Measurements from ENCODE around the gene NPPC. TPM values are rescaled to one million over a fixed set of nuclear protein-coding genes. Genes with fewer than 3 reads are reported as not detected.
"Not testable (repeated sequence)": the region's sequence is repeated elsewhere in the genome, so short reads cannot be mapped to it uniquely, and the experiment has no call there.

Gene NPPC
- total and polyA plus RNA-seq, 4 experiments from 2014 or later = not detected

DNA sequence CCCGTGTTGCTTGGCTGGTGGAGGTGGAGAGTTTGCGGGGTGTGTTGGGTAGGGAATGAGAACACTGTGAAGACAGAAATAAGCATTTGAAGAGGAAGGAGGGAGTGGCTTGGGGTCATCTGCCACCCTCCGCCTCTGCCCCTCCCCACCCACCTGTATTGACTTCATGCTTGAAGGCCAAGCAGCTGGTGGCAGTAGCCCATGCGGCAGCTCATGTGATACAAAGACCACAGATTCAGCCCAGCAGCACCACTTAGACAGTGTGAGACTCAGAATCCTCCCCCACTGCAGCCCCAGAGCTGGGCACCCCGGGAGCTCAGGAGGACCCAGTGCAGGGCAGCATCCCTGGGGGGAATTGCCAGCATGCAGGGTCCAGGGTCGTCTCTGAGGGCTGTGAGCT is 15.4 kb downstream of the NPPC start:
- no peak for DNase-seq
- H3K27ac ChIP-seq (ENCODE audit: low read depth, low read length) = no peak overlapping the region

DNA sequence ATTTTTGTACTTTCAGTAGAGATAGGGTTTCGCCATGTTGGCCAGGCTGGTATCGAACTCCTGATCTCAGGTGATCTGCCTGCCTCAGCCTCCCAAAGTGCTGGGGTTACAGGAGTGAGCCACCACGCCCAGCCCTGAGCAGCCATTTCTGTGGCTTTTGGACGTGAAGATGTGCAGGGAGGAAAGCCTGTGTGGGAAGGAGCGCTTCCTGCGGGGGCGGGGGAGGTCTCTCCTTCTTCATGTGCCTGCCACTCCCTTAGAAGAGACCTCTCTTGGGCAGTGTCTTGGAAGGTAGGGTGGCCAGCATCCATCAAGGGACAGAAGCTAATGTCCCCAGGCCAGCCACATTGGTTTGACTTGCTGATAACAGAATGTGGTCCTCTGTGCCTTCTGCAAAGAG is 16.0 kb downstream of the NPPC start:
- H3K36me3 ChIP-seq (ENCODE audit: insufficient read depth, low read length); H3K27ac ChIP-seq (ENCODE audit: low read depth, low read length); H3K4me1 ChIP-seq (ENCODE audit: insufficient read depth, low read length); H3K27me3 Mint-ChIP-seq; DNase-seq; H3K4me3 ChIP-seq (ENCODE audit: low read length in 2 of 2); intact Hi-C loops (cut with micrococcal nuclease); H3K9me3 Mint-ChIP-seq; H3K36me3 Mint-ChIP-seq; H3K4me3 Mint-ChIP-seq; H3K27me3 ChIP-seq (ENCODE audit: insufficient read depth, low read length); POLR2A ChIA-PET (ENCODE audit: partially characterized antibody); H3K9me3 ChIP-seq (ENCODE audit: control insufficient read depth in 1 of 2, low read length in 2 of 2): not testable (repeated sequence)
- Mint-ChIP-seq H3K27ac (peak overlapping the region in 3 of 7 donors; percentile 25 to 57 (median 55)), H3K4me1 (peaks cover 5 to 16% (median 6%) of the 10 kb centered on the region in 4 donors)
- CTCF ChIA-PET (ENCODE audit: partially characterized antibody) = interaction anchor here (1.5 kb wide), 1 partner anchor 418 kb away, joined by 3 read pairs; no protein-coding TSS in a partner anchor

More for the DNA sequence above, 15.4 kb downstream of the NPPC start:
- peaks cover 5 to 16% (median 6%) of the 10 kb centered on the region in 4 donors for H3K4me1 Mint-ChIP-seq
- intact Hi-C loops (cut with micrococcal nuclease) = no loop called here
- Histone ChIP-seq H3K36me3 (ENCODE audit: insufficient read depth, low read length) (no peaks in the 10 kb centered on the region), H3K9me3 (ENCODE audit: control insufficient read depth in 1 of 2, low read length in 2 of 2) (no peaks in the 10 kb centered on the region), H3K4me3 (ENCODE audit: low read length in 2 of 2) (no peak overlapping the region), H3K27me3 (ENCODE audit: insufficient read depth, low read length) (no peaks in the 10 kb centered on the region), H3K4me1 (ENCODE audit: insufficient read depth, low read length) (no peaks in the 10 kb centered on the region)
- POLR2A ChIA-PET (ENCODE audit: partially characterized antibody) = no interaction called here
- no peaks in the 10 kb centered on the region for H3K36me3 Mint-ChIP-seq
- H3K27me3 Mint-ChIP-seq = peaks cover 0 to 4% of the 10 kb centered on the region in 2 donors
- CTCF ChIA-PET (ENCODE audit: partially characterized antibody) = interaction anchor here (1.0 to 1.5 kb wide), 2 partner anchors 418 to 529 kb away, joined by 3 read pairs; no protein-coding TSS in a partner anchor
- H3K27ac Mint-ChIP-seq = no peak overlapping the region
- no peak overlapping the region for H3K4me3 Mint-ChIP-seq
- no peaks in the 10 kb centered on the region for H3K9me3 Mint-ChIP-seq

DNA sequence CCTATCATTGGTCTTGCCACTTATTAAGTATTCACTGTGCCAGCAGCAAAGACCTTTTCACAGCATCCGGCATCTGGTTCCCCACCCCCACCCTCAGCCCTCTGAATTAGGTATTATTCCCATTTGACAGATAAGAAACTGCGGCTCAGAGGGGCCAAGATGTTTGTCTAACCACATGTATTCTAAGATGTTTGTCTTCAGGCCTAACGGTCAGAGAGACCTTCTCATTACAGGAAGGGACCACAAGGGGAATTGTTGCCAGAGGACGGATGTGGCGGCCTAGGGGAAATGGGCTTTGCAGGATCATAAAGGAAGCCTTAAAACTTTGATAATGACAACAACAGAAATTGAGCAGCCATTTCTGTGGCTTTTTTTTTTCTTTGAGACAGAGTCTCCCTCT is 16.6 kb downstream of the NPPC start:
- Histone ChIP-seq H3K4me1 (ENCODE audit: insufficient read depth, low read length) (no peaks in the 10 kb centered on the region), H3K4me3 (ENCODE audit: low read length in 2 of 2) (no peak overlapping the region), H3K27me3 (ENCODE audit: insufficient read depth, low read length) (no peaks in the 10 kb centered on the region), H3K36me3 (ENCODE audit: insufficient read depth, low read length) (no peaks in the 10 kb centered on the region), H3K9me3 (ENCODE audit: control insufficient read depth in 1 of 2, low read length in 2 of 2) (no peaks in the 10 kb centered on the region), H3K27ac (ENCODE audit: low read depth, low read length) (no peak overlapping the region)
- Mint-ChIP-seq H3K9me3 (no peaks in the 10 kb centered on the region), H3K4me3 (no peak overlapping the region), H3K36me3 (no peaks in the 10 kb centered on the region), H3K27me3 (peaks cover 0 to 2% of the 10 kb centered on the region in 2 donors), H3K4me1 (peaks cover 5 to 16% (median 6%) of the 10 kb centered on the region in 4 donors), H3K27ac (peak overlapping the region in 1 of 7 donors; percentile 55)
- ChIA-PET POLR2A (ENCODE audit: partially characterized antibody) (no interaction called here), CTCF (ENCODE audit: partially characterized antibody) (interaction anchor here (0.7 to 4.0 kb wide), 2 partner anchors 9 to 531 kb away, joined by 3 to 33 read pairs; no protein-coding TSS in a partner anchor)
- no peak for DNase-seq
- intact Hi-C loops (cut with micrococcal nuclease) = no loop called here

DNA sequence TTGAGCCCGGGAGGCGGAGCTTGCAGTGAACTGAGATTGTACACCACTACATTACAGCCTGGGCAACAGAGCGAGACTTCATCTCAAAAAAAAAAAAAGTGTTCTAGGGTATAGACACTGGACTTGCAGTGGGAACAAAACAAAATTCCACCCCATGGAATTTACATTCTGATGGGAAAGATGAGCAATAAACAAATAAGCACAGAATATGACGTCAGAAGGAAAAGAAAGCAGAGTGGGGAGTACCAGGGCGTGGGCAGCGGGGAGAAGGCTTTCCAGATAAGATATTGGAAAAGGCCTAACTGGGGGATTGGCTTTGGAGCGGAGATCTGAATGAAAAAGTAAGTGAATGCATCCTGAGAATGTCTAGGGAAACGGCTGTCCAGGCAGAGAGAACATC is 17.6 kb downstream of the NPPC start:
- DNase-seq = no peak
- H3K4me1 Mint-ChIP-seq = peaks cover 5 to 16% (median 6%) of the 10 kb centered on the region in 4 donors
- intact Hi-C loops (cut with micrococcal nuclease) = no loop called here

DNA sequence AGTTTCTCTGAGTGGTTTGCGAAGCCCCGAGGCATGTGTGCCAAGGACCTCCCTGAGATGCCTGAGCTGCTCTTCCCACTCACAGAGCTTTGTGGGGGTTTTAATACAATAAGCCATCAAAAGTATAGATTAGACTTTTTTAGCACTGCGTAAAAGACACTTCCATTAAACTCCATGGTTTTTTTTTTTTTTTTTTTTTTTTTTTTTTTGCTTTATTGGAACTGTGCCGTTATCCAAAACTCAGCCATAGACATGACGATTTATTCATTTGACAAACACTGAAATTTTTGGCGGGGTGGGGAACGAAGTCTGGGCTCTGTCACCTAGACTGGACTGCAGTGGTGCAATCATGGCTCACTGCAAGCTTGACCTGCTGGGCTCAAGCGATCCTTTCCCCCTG is 18.4 kb downstream of the NPPC start:
- H3K4me1 ChIP-seq (ENCODE audit: insufficient read depth, low read length) = no peaks in the 10 kb centered on the region
- H3K36me3 ChIP-seq (ENCODE audit: insufficient read depth, low read length) = no peaks in the 10 kb centered on the region
- no peaks in the 10 kb centered on the region for H3K36me3 Mint-ChIP-seq
- H3K4me3 Mint-ChIP-seq = no peak overlapping the region
- CTCF ChIA-PET (ENCODE audit: partially characterized antibody) = interaction anchor here (0.7 to 4.0 kb wide), 12 partner anchors 9 to 1754 kb away, joined by 3 to 33 read pairs (median 4); no protein-coding TSS in a partner anchor
- H3K9me3 ChIP-seq (ENCODE audit: control insufficient read depth in 1 of 2, low read length in 2 of 2) = no peaks in the 10 kb centered on the region
- H3K9me3 Mint-ChIP-seq = no peaks in the 10 kb centered on the region
- no peaks in the 10 kb centered on the region for H3K27me3 ChIP-seq (ENCODE audit: insufficient read depth, low read length)
- no peak overlapping the region for H3K4me3 ChIP-seq (ENCODE audit: low read length in 2 of 2)
- no peak overlapping the region for H3K27ac Mint-ChIP-seq
- peaks cover 5 to 16% (median 6%) of the 10 kb centered on the region in 4 donors for H3K4me1 Mint-ChIP-seq
- POLR2A ChIA-PET (ENCODE audit: partially characterized antibody) = no interaction called here
- intact Hi-C loops (cut with micrococcal nuclease) = no loop called here
- DNase-seq = no peak
- no peak overlapping the region for H3K27ac ChIP-seq (ENCODE audit: low read depth, low read length)
- H3K27me3 Mint-ChIP-seq = peaks cover 0 to 2% of the 10 kb centered on the region in 2 donors

More for the DNA sequence above, 17.6 kb downstream of the NPPC start:
- Mint-ChIP-seq H3K27ac (no peak overlapping the region), H3K27me3 (peaks cover 0 to 2% of the 10 kb centered on the region in 2 donors), H3K9me3 (no peaks in the 10 kb centered on the region), H3K4me3 (no peak overlapping the region), H3K36me3 (no peaks in the 10 kb centered on the region)
- POLR2A ChIA-PET (ENCODE audit: partially characterized antibody) = no interaction called here
- Histone ChIP-seq H3K9me3 (ENCODE audit: control insufficient read depth in 1 of 2, low read length in 2 of 2) (no peaks in the 10 kb centered on the region), H3K4me1 (ENCODE audit: insufficient read depth, low read length) (no peaks in the 10 kb centered on the region), H3K36me3 (ENCODE audit: insufficient read depth, low read length) (no peaks in the 10 kb centered on the region), H3K4me3 (ENCODE audit: low read length in 2 of 2) (no peak overlapping the region), H3K27me3 (ENCODE audit: insufficient read depth, low read length) (no peaks in the 10 kb centered on the region), H3K27ac (ENCODE audit: low read depth, low read length) (no peak overlapping the region)
- CTCF ChIA-PET (ENCODE audit: partially characterized antibody) = interaction anchor here (0.7 to 4.0 kb wide), 4 partner anchors 10 to 1755 kb away, joined by 3 to 33 read pairs (median 4); no protein-coding TSS in a partner anchor

DNA sequence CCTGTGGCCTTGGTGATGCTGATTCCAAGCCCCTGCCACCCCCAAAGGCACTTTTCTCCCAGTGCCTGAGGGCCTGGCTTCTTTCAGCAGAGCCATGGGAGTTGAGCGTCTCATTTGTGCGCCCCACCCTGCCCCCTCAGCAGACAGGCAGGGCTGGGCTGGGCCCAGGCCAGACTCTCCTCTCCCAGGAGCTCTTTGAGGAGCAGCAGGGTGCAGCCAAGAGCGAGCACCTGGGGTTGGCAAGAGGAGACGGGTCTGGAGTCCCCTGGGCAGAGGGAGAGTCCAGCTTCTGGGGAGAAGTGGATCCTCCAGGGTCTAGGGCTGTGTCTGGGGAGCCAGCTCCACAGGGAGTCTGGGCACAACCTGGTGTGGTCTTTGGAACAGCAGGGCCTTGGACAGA is 21.2 kb downstream of the NPPC start:
- intact Hi-C loops (cut with micrococcal nuclease) = no loop called here
- Mint-ChIP-seq H3K4me3 (no peak overlapping the region), H3K9me3 (no peaks in the 10 kb centered on the region), H3K27me3 (peaks cover 2 to 3% of the 10 kb centered on the region in 2 donors), H3K27ac (no peak overlapping the region), H3K36me3 (no peaks in the 10 kb centered on the region), H3K4me1 (peaks cover 2 to 6% (median 5%) of the 10 kb centered on the region in 4 donors)
- Histone ChIP-seq H3K4me3 (ENCODE audit: low read length in 2 of 2) (no peak overlapping the region), H3K4me1 (ENCODE audit: insufficient read depth, low read length) (no peaks in the 10 kb centered on the region), H3K9me3 (ENCODE audit: control insufficient read depth in 1 of 2, low read length in 2 of 2) (no peaks in the 10 kb centered on the region), H3K27ac (ENCODE audit: low read depth, low read length) (no peak overlapping the region), H3K36me3 (ENCODE audit: insufficient read depth, low read length) (no peaks in the 10 kb centered on the region), H3K27me3 (ENCODE audit: insufficient read depth, low read length) (no peaks in the 10 kb centered on the region)
- ChIA-PET POLR2A (ENCODE audit: partially characterized antibody) (no interaction called here), CTCF (ENCODE audit: partially characterized antibody) (interaction anchor here (1.4 to 2.3 kb wide), 2 partner anchors 9 to 21 kb away, joined by 5 to 11 read pairs; partner anchors contain the start of gene NPPC)
- DNase-seq = no peak

DNA sequence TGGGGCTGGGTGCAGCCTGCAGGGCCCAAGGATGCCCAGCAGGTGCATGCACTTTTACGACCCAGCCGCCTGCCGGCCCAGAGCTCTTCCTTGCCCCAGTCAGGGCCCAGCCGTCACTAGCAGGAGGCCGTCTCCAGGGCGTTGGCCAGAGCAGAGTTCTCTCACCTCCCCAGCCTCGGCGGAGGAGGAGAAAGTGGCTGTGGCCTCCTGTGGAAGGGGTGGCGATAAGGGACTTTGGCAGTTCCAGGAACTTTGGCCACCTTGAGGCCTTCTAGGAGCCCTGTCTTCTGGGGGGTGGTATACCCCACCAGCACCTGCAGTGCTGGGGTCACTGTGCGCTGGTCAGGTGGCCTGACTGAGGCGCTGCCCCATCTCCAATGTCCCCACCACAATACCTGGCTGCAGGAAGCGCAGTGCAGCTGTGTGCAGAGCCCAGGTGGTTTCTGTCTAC is 22.0 kb downstream of the NPPC start:
- CTCF ChIA-PET (ENCODE audit: partially characterized antibody) = no interaction called here
- intact Hi-C loops (cut with micrococcal nuclease) = no loop called here
- Histone ChIP-seq H3K27ac (ENCODE audit: low read depth, low read length) (no peak overlapping the region), H3K4me3 (ENCODE audit: low read length in 2 of 2) (no peak overlapping the region), H3K36me3 (ENCODE audit: insufficient read depth, low read length) (no peaks in the 10 kb centered on the region), H3K4me1 (ENCODE audit: insufficient read depth, low read length) (no peaks in the 10 kb centered on the region), H3K9me3 (ENCODE audit: control insufficient read depth in 1 of 2, low read length in 2 of 2) (no peaks in the 10 kb centered on the region), H3K27me3 (ENCODE audit: insufficient read depth, low read length) (no peaks in the 10 kb centered on the region)
- Mint-ChIP-seq H3K4me3 (no peak overlapping the region), H3K4me1 (no peaks in the 10 kb centered on the region), H3K9me3 (no peaks in the 10 kb centered on the region), H3K27ac (no peak overlapping the region), H3K36me3 (no peaks in the 10 kb centered on the region), H3K27me3 (peaks cover 2 to 3% of the 10 kb centered on the region in 2 donors)
- POLR2A ChIA-PET (ENCODE audit: partially characterized antibody) = no interaction called here
- DNase-seq = no peak
